Cardiac fibroblast (primary cell): ENCODE data around the gene OR4K14.

Experiments used
- DNase-seq, 2 donors: peaks; one replicate each; pipeline versions ENCODE4 v3.0.0 to v3.0.0-alpha.2; 2010; ENCODE audit warnings: low read depth in 2 of 2
- H3K4me3 ChIP-seq, 2 donors: replicated peaks in 1 of 2; 1 replicate in 1 of 2; 2 replicates in 1 of 2; pipeline ENCODE4 v1.5.1; 2011; ENCODE audit warnings: low read depth in 2 of 2, low read length in 2 of 2, mild to moderate bottlenecking in 2 of 2, moderate library complexity in 1 of 2
- CTCF ChIP-seq: IDR thresholded peaks from one replicate; pipeline ENCODE4 v1.5.1; 2011; ENCODE audit warnings: low read depth, mild to moderate bottlenecking, low read length, inconsistent platforms

The OR4K14 gene

GRCh38 chr14:20019257-20019865 lies at the start of gene OR4K14:
OR4K14 (minus strand) TSS chr14:20019307; CDS start chr14:20015193, 4,114 bp downstream.
- no peak for DNase-seq
- H3K4me3 ChIP-seq, result no peak within 1 kb of the TSS
- no peak for TF ChIP-seq CTCF

GRCh38 chr14:20059745-20060144 lies 40.6 kb upstream of the OR4K14 start, which contains the start of gene OR4L1:
OR4L1 (plus strand) TSS chr14:20060045; CDS start chr14:20060045, 0 bp downstream.
- no peak for TF ChIP-seq CTCF
- H3K4me3 ChIP-seq, result no peak within 1 kb of the TSS
- no peak for DNase-seq

- H3K4me3 ChIP-seq, result no peak overlapping the region
- no peak for TF ChIP-seq CTCF
- no peak for DNase-seq
Measured at GRCh38 chr14:20048202-20048601, 29.1 kb upstream of the OR4K14 start.

GRCh38 chr14:20044243-20044642 lies 25.1 kb upstream of the OR4K14 start:
- H3K4me3 ChIP-seq, result no peak overlapping the region
- TF ChIP-seq CTCF, result no peak
- no peak for DNase-seq

GRCh38 chr14:20035938-20036337 lies 16.8 kb upstream of the OR4K14 start, which contains the start of gene OR4K13:
OR4K13 (minus strand) TSS chr14:20036038; CDS start chr14:20034758, 1,280 bp downstream.
- H3K4me3 ChIP-seq, result no peak within 1 kb of the TSS
- TF ChIP-seq CTCF, result no peak
- DNase-seq, result no peak

- H3K4me3 ChIP-seq, result no peak overlapping the region
- TF ChIP-seq CTCF, result no peak
- DNase-seq, result no peak
Measured at GRCh38 chr14:20035449-20035848, 16.3 kb upstream of the OR4K14 start.

- TF ChIP-seq CTCF, result no peak
- H3K4me3 ChIP-seq, result no peak overlapping the region
- no peak for DNase-seq
Measured at GRCh38 chr14:20031058-20031457, 12.0 kb upstream of the OR4K14 start.
